Measurements from ENCODE around the gene CAPN7. TPM values are rescaled to one million over a fixed set of nuclear protein-coding genes. Genes with fewer than 3 reads are reported as not detected.

Gene CAPN7
- total RNA-seq, 1 donor from 2014 or later, result 57.7 TPM

- Histone ChIP-seq H3K27ac (no peak overlapping the region), H3K9me3 (ENCODE audit: low read depth) (no peaks in the 10 kb centered on the region), H3K4me2 (no peak overlapping the region), H3F3A (ENCODE audit: low read depth) (peaks cover 3% of the 10 kb centered on the region), H4K20me1 (ENCODE audit: low read depth) (no peaks in the 10 kb centered on the region), H3K27me3 (no peaks in the 10 kb centered on the region), H3K9ac (no peak overlapping the region), H2AFZ (replicated peaks) (no peak overlapping the region), H3K79me2 (ENCODE audit: low read depth) (no peaks in the 10 kb centered on the region), H3K36me3 (peaks cover 16% of the 10 kb centered on the region), H3K4me3 (no peak overlapping the region), H3K4me1 (no peaks in the 10 kb centered on the region)
- no peaks in the 10 kb centered on the region for H3K27me3 Mint-ChIP-seq (ENCODE audit: insufficient read depth, low read depth)
- no peak overlapping the region for H3K27ac Mint-ChIP-seq
- peaks cover 18% of the 10 kb centered on the region for H3K36me3 Mint-ChIP-seq
- H3K9me3 Mint-ChIP-seq, result no peaks in the 10 kb centered on the region
- H3K4me3 Mint-ChIP-seq, result no peak overlapping the region
- no peak for DNase-seq (ENCODE audit: low spot score)
- no peaks in the 10 kb centered on the region for H3K4me1 Mint-ChIP-seq
- TF ChIP-seq, protein P1, sequence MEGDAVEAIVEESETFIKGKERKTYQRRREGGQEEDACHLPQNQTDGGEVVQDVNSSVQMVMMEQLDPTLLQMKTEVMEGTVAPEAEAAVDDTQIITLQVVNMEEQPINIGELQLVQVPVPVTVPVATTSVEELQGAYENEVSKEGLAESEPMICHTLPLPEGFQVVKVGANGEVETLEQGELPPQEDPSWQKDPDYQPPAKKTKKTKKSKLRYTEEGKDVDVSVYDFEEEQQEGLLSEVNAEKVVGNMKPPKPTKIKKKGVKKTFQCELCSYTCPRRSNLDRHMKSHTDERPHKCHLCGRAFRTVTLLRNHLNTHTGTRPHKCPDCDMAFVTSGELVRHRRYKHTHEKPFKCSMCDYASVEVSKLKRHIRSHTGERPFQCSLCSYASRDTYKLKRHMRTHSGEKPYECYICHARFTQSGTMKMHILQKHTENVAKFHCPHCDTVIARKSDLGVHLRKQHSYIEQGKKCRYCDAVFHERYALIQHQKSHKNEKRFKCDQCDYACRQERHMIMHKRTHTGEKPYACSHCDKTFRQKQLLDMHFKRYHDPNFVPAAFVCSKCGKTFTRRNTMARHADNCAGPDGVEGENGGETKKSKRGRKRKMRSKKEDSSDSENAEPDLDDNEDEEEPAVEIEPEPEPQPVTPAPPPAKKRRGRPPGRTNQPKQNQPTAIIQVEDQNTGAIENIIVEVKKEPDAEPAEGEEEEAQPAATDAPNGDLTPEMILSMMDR (IDR thresholded peaks at IDR 0.05), result no peak
- TF ChIP-seq EZH2 (IDR thresholded peaks at IDR 0.05) (no peak), EZH2phosphoT487 (IDR thresholded peaks at IDR 0.05) (no peak)
Measured at GRCh38 chr3:15221574-15222217, 15.7 kb downstream of the CAPN7 start.

DNA sequence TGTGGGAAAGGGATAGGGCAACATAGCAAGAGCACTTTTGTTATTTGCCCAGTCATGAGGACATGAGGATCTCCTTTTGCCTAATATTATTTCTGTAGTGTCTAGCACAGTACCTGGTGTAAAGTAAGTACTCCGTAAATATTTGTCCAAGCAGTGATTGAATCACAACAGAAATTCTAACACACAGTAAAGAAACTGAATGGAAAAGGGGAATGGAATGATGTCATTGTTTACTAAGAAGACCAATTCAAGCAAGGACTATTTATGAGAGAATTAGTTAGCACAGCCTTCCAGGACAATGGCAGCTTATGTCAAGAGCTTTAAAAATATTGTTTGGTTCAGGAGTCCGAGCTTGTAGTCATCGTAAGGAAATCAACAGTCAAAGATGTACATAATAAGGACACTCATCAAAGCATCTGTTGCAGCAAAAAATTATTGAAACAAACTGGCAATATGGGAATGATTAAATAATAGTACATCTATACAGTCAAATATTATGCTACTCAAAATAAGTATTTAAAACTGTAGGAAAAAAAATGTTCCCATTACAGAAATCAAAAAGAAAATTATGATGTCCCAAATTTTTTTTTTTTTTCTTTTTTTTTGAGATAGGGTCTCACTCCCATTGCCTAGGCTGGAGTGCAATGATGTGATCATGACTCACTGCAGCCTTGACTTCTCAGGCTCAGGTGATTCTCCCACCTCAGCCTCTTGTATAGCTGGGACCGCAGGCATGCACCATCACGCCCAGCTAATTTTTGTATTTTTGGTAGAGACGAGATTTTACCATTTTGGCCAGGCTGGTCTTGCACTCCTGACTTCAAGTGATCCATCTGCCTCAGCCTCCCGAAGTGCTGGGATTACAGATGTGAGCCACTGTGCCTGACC lies 17.9 kb downstream of the CAPN7 start:
- Histone ChIP-seq H3K4me1 (no peaks in the 10 kb centered on the region), H3F3A (ENCODE audit: low read depth) (peaks cover 3% of the 10 kb centered on the region), H3K27ac (no peak overlapping the region), H3K4me2 (no peak overlapping the region), H3K9me3 (ENCODE audit: low read depth) (no peaks in the 10 kb centered on the region), H3K79me2 (ENCODE audit: low read depth) (no peaks in the 10 kb centered on the region), H2AFZ (replicated peaks) (no peak overlapping the region), H3K4me3 (no peak overlapping the region), H4K20me1 (ENCODE audit: low read depth) (no peaks in the 10 kb centered on the region), H3K27me3 (no peaks in the 10 kb centered on the region), H3K36me3 (peaks cover 6% of the 10 kb centered on the region), H3K9ac (no peak overlapping the region)
- peaks cover 15% of the 10 kb centered on the region for H3K36me3 Mint-ChIP-seq
- no peak overlapping the region for H3K4me3 Mint-ChIP-seq
- TF ChIP-seq, protein P1 (IDR thresholded peaks at IDR 0.05), result no peak
- TF ChIP-seq EZH2 (IDR thresholded peaks at IDR 0.05), result no peak
- TF ChIP-seq EZH2phosphoT487 (IDR thresholded peaks at IDR 0.05), result no peak
- no peak for DNase-seq (ENCODE audit: low spot score)
- H3K27ac Mint-ChIP-seq, result no peak overlapping the region
- H3K4me1 Mint-ChIP-seq, result no peaks in the 10 kb centered on the region
- H3K9me3 Mint-ChIP-seq, result no peaks in the 10 kb centered on the region
- H3K27me3 Mint-ChIP-seq (ENCODE audit: insufficient read depth, low read depth), result no peaks in the 10 kb centered on the region

- TF ChIP-seq, protein P1 (IDR thresholded peaks at IDR 0.05), result no peak
- no peak for TF ChIP-seq EZH2phosphoT487 (IDR thresholded peaks at IDR 0.05)
- TF ChIP-seq EZH2 (IDR thresholded peaks at IDR 0.05), result no peak
- Histone ChIP-seq H3F3A (ENCODE audit: low read depth) (no peaks in the 10 kb centered on the region), H3K9me3 (ENCODE audit: low read depth) (no peaks in the 10 kb centered on the region), H3K36me3 (peaks cover 17% of the 10 kb centered on the region), H2AFZ (replicated peaks) (no peak overlapping the region), H3K79me2 (ENCODE audit: low read depth) (no peaks in the 10 kb centered on the region), H4K20me1 (ENCODE audit: low read depth) (no peaks in the 10 kb centered on the region), H3K4me1 (no peaks in the 10 kb centered on the region), H3K4me3 (no peak overlapping the region), H3K4me2 (no peak overlapping the region), H3K27me3 (no peaks in the 10 kb centered on the region), H3K9ac (no peak overlapping the region), H3K27ac (no peak overlapping the region)
- Mint-ChIP-seq H3K4me1 (no peaks in the 10 kb centered on the region), H3K4me3 (no peak overlapping the region), H3K9me3 (no peaks in the 10 kb centered on the region), H3K27ac (no peak overlapping the region), H3K27me3 (ENCODE audit: insufficient read depth, low read depth) (peaks cover 4% of the 10 kb centered on the region), H3K36me3 (peaks cover 7% of the 10 kb centered on the region)
- DNase-seq (ENCODE audit: low spot score), result no peak
Measured at GRCh38 chr3:15228147-15228546, 22.1 kb downstream of the CAPN7 start.
